ENCODE results near the gene COL9A3.

The COL9A3 gene

GRCh38 chr20:62780204-62780603 lies 36.6 kb upstream of the COL9A3 start:
- H3K36me3 ChIP-seq (ENCODE audit: control insufficient read depth, insufficient read depth, low read length) = no peaks in the 10 kb centered on the region
- no peak overlapping the region for H3K4me3 ChIP-seq (ENCODE audit: extremely low read depth, insufficient read depth, low read length, poor library complexity, severe bottlenecking)
- no peaks in the 10 kb centered on the region for H3K9me3 ChIP-seq (ENCODE audit: control insufficient read depth, low read length)
- no peaks in the 10 kb centered on the region for H3K4me1 ChIP-seq (ENCODE audit: control insufficient read depth, insufficient read depth, low read length, poor library complexity, severe bottlenecking)
- WGBS, 2 experiments (ENCODE audit: insufficient coverage in 2 of 2) = 87 to 89% methylated on average over 19 to 20 of the region's 20 CpGs
- H3K27ac ChIP-seq (ENCODE audit: low read depth, low read length, severe bottlenecking) = no peak overlapping the region

- Histone ChIP-seq H3K4me1 (ENCODE audit: control insufficient read depth, insufficient read depth, low read length, poor library complexity, severe bottlenecking) (peaks cover 3% of the 10 kb centered on the region), H3K9me3 (ENCODE audit: control insufficient read depth, low read length) (no peaks in the 10 kb centered on the region), H3K4me3 (ENCODE audit: extremely low read depth, insufficient read depth, low read length, poor library complexity, severe bottlenecking) (no peak overlapping the region), H3K36me3 (ENCODE audit: control insufficient read depth, insufficient read depth, low read length) (no peaks in the 10 kb centered on the region), H3K27ac (ENCODE audit: low read depth, low read length, severe bottlenecking) (no peak overlapping the region)
- 87 to 94% methylated on average over 12 to 17 of the region's 17 CpGs for WGBS, 2 experiments (ENCODE audit: insufficient coverage in 2 of 2)
Observed at GRCh38 chr20:62780696-62781095, 36.2 kb upstream of the COL9A3 start.

- Histone ChIP-seq H3K9me3 (ENCODE audit: control insufficient read depth, low read length) (no peaks in the 10 kb centered on the region), H3K4me1 (ENCODE audit: control insufficient read depth, insufficient read depth, low read length, poor library complexity, severe bottlenecking) (peaks cover 7% of the 10 kb centered on the region), H3K36me3 (ENCODE audit: control insufficient read depth, insufficient read depth, low read length) (no peaks in the 10 kb centered on the region), H3K4me3 (ENCODE audit: extremely low read depth, insufficient read depth, low read length, poor library complexity, severe bottlenecking) (no peak overlapping the region), H3K27ac (ENCODE audit: low read depth, low read length, severe bottlenecking) (no peak overlapping the region)
- 84 to 86% methylated on average over 18 of the region's 18 CpGs for WGBS, 2 experiments (ENCODE audit: insufficient coverage in 2 of 2)
Observed at GRCh38 chr20:62782149-62782892, 34.5 kb upstream of the COL9A3 start.

- WGBS, 2 experiments (ENCODE audit: insufficient coverage in 2 of 2) = 84 to 91% methylated on average over 9 of the region's 9 CpGs
- H3K4me1 ChIP-seq (ENCODE audit: control insufficient read depth, insufficient read depth, low read length, poor library complexity, severe bottlenecking) = peaks cover 7% of the 10 kb centered on the region
- no peak overlapping the region for H3K4me3 ChIP-seq (ENCODE audit: extremely low read depth, insufficient read depth, low read length, poor library complexity, severe bottlenecking)
- no peaks in the 10 kb centered on the region for H3K36me3 ChIP-seq (ENCODE audit: control insufficient read depth, insufficient read depth, low read length)
- H3K9me3 ChIP-seq (ENCODE audit: control insufficient read depth, low read length) = no peaks in the 10 kb centered on the region
- H3K27ac ChIP-seq (ENCODE audit: low read depth, low read length, severe bottlenecking) = no peak overlapping the region
Observed at GRCh38 chr20:62782893-62783278, 34.0 kb upstream of the COL9A3 start.

GRCh38 chr20:62784497-62784896 lies 32.4 kb upstream of the COL9A3 start:
- H3K27ac ChIP-seq (ENCODE audit: low read depth, low read length, severe bottlenecking) = no peak overlapping the region
- WGBS, 2 experiments (ENCODE audit: insufficient coverage in 2 of 2) = 88 to 93% methylated on average over 14 to 15 of the region's 16 CpGs
- no peaks in the 10 kb centered on the region for H3K9me3 ChIP-seq (ENCODE audit: control insufficient read depth, low read length)
- no peak overlapping the region for H3K4me3 ChIP-seq (ENCODE audit: extremely low read depth, insufficient read depth, low read length, poor library complexity, severe bottlenecking)
- no peaks in the 10 kb centered on the region for H3K36me3 ChIP-seq (ENCODE audit: control insufficient read depth, insufficient read depth, low read length)
- peaks cover 7% of the 10 kb centered on the region for H3K4me1 ChIP-seq (ENCODE audit: control insufficient read depth, insufficient read depth, low read length, poor library complexity, severe bottlenecking)

- H3K36me3 ChIP-seq (ENCODE audit: control insufficient read depth, insufficient read depth, low read length) = no peaks in the 10 kb centered on the region
- H3K27ac ChIP-seq (ENCODE audit: low read depth, low read length, severe bottlenecking) = peak overlapping the region; percentile 79
- H3K9me3 ChIP-seq (ENCODE audit: control insufficient read depth, low read length) = no peaks in the 10 kb centered on the region
- H3K4me3 ChIP-seq (ENCODE audit: extremely low read depth, insufficient read depth, low read length, poor library complexity, severe bottlenecking) = no peak overlapping the region
- 89 to 92% methylated on average over 9 to 11 of the region's 11 CpGs for WGBS, 2 experiments (ENCODE audit: insufficient coverage in 2 of 2)
- H3K4me1 ChIP-seq (ENCODE audit: control insufficient read depth, insufficient read depth, low read length, poor library complexity, severe bottlenecking) = peaks cover 7% of the 10 kb centered on the region
Observed at GRCh38 chr20:62785393-62785792, 31.5 kb upstream of the COL9A3 start.

GRCh38 chr20:62786157-62786556 lies 30.7 kb upstream of the COL9A3 start:
- peak overlapping the region; percentile 79 for H3K27ac ChIP-seq (ENCODE audit: low read depth, low read length, severe bottlenecking)
- H3K9me3 ChIP-seq (ENCODE audit: control insufficient read depth, low read length) = no peaks in the 10 kb centered on the region
- H3K36me3 ChIP-seq (ENCODE audit: control insufficient read depth, insufficient read depth, low read length) = no peaks in the 10 kb centered on the region
- peaks cover 7% of the 10 kb centered on the region for H3K4me1 ChIP-seq (ENCODE audit: control insufficient read depth, insufficient read depth, low read length, poor library complexity, severe bottlenecking)
- WGBS, 2 experiments (ENCODE audit: insufficient coverage in 2 of 2) = 83 to 86% methylated on average over 13 of the region's 13 CpGs
- no peak overlapping the region for H3K4me3 ChIP-seq (ENCODE audit: extremely low read depth, insufficient read depth, low read length, poor library complexity, severe bottlenecking)

GRCh38 chr20:62787321-62787720 lies 29.5 kb upstream of the COL9A3 start:
- Histone ChIP-seq H3K36me3 (ENCODE audit: control insufficient read depth, insufficient read depth, low read length) (no peaks in the 10 kb centered on the region), H3K27ac (ENCODE audit: low read depth, low read length, severe bottlenecking) (no peak overlapping the region)
- WGBS, 2 experiments (ENCODE audit: insufficient coverage in 2 of 2) = 90 to 93% methylated on average over 3 to 7 of the region's 7 CpGs

GRCh38 chr20:62787866-62788265 lies 29.0 kb upstream of the COL9A3 start:
- H3K4me1 ChIP-seq (ENCODE audit: control insufficient read depth, insufficient read depth, low read length, poor library complexity, severe bottlenecking) = peaks cover 21% of the 10 kb centered on the region
- WGBS, 2 experiments (ENCODE audit: insufficient coverage in 2 of 2) = 83 to 91% methylated on average over 5 of the region's 5 CpGs

More at GRCh38 chr20:62787321-62787720, 29.5 kb upstream of the COL9A3 start:
- no peak overlapping the region for H3K4me3 ChIP-seq (ENCODE audit: extremely low read depth, insufficient read depth, low read length, poor library complexity, severe bottlenecking)
- H3K4me1 ChIP-seq (ENCODE audit: control insufficient read depth, insufficient read depth, low read length, poor library complexity, severe bottlenecking) = peaks cover 15% of the 10 kb centered on the region
- no peaks in the 10 kb centered on the region for H3K9me3 ChIP-seq (ENCODE audit: control insufficient read depth, low read length)

GRCh38 chr20:62788607-62789006 lies 28.2 kb upstream of the COL9A3 start:
- WGBS, 2 experiments (ENCODE audit: insufficient coverage in 2 of 2) = 90 to 93% methylated on average over 15 of the region's 15 CpGs
- Histone ChIP-seq H3K27ac (ENCODE audit: low read depth, low read length, severe bottlenecking) (no peak overlapping the region), H3K9me3 (ENCODE audit: control insufficient read depth, low read length) (no peaks in the 10 kb centered on the region), H3K4me1 (ENCODE audit: control insufficient read depth, insufficient read depth, low read length, poor library complexity, severe bottlenecking) (peaks cover 24% of the 10 kb centered on the region), H3K36me3 (ENCODE audit: control insufficient read depth, insufficient read depth, low read length) (no peaks in the 10 kb centered on the region), H3K4me3 (ENCODE audit: extremely low read depth, insufficient read depth, low read length, poor library complexity, severe bottlenecking) (no peak overlapping the region)

More at GRCh38 chr20:62787866-62788265, 29.0 kb upstream of the COL9A3 start:
- Histone ChIP-seq H3K27ac (ENCODE audit: low read depth, low read length, severe bottlenecking) (no peak overlapping the region), H3K9me3 (ENCODE audit: control insufficient read depth, low read length) (no peaks in the 10 kb centered on the region), H3K4me3 (ENCODE audit: extremely low read depth, insufficient read depth, low read length, poor library complexity, severe bottlenecking) (no peak overlapping the region), H3K36me3 (ENCODE audit: control insufficient read depth, insufficient read depth, low read length) (no peaks in the 10 kb centered on the region)

- WGBS, 2 experiments (ENCODE audit: insufficient coverage in 2 of 2) = 94 to 97% methylated on average over 9 to 11 of the region's 12 CpGs
- H3K9me3 ChIP-seq (ENCODE audit: control insufficient read depth, low read length) = no peaks in the 10 kb centered on the region
Observed at GRCh38 chr20:62790075-62790474, 26.8 kb upstream of the COL9A3 start.

More at GRCh38 chr20:62790075-62790474, 26.8 kb upstream of the COL9A3 start:
- Histone ChIP-seq H3K4me1 (ENCODE audit: control insufficient read depth, insufficient read depth, low read length, poor library complexity, severe bottlenecking) (peaks cover 24% of the 10 kb centered on the region), H3K4me3 (ENCODE audit: extremely low read depth, insufficient read depth, low read length, poor library complexity, severe bottlenecking) (no peak overlapping the region), H3K36me3 (ENCODE audit: control insufficient read depth, insufficient read depth, low read length) (no peaks in the 10 kb centered on the region), H3K27ac (ENCODE audit: low read depth, low read length, severe bottlenecking) (no peak overlapping the region)
